OCI-LY7 (cell line): ENCODE measurements around the gene RABEP1.

ENCODE experiments used
- EZH2phosphoT487 ChIP-seq: fragments of 200-600 bp; sonication (generic); IDR thresholded peaks from 2 replicates; pipeline ENCODE4 v1.6.1; 2018; ENCODE audit warnings: low read depth, borderline replicate concordance, mild to moderate bottlenecking, mixed run types, antibody characterized with exemption, low read length, moderate library complexity, mixed read lengths
- TF ChIP-seq, protein P1 (sequence below): fragments of 200-600 bp; sonication (generic); conservative IDR thresholded peaks from 2 replicates; pipeline ENCODE4 v1.5.1; 2014; ENCODE audit warnings: mild to moderate bottlenecking, antibody characterized with exemption, low read length, moderate library complexity, mixed read lengths

DNA sequence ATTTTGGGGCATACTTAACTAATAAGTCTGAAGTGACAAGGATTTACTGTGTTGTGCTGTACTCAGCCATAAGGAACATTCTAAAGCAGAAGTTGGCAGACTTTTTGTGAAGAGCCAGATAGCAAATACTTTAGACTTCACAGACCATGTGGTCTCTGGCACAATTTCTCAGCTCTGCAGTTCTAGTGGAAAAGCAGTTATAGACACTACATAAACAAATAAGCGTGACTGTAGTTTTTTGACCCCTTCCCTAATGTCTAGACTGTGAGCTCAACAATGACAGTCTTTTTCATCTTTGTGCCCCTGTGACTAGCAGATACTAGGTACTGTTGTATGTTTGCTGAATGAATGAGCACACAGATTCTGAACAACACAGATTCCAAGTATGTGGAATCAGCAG, 142.8 kb downstream of the RABEP1 start:
- TF ChIP-seq, protein P1, sequence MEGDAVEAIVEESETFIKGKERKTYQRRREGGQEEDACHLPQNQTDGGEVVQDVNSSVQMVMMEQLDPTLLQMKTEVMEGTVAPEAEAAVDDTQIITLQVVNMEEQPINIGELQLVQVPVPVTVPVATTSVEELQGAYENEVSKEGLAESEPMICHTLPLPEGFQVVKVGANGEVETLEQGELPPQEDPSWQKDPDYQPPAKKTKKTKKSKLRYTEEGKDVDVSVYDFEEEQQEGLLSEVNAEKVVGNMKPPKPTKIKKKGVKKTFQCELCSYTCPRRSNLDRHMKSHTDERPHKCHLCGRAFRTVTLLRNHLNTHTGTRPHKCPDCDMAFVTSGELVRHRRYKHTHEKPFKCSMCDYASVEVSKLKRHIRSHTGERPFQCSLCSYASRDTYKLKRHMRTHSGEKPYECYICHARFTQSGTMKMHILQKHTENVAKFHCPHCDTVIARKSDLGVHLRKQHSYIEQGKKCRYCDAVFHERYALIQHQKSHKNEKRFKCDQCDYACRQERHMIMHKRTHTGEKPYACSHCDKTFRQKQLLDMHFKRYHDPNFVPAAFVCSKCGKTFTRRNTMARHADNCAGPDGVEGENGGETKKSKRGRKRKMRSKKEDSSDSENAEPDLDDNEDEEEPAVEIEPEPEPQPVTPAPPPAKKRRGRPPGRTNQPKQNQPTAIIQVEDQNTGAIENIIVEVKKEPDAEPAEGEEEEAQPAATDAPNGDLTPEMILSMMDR = no peak
- TF ChIP-seq EZH2phosphoT487 = no peak
